B cell (primary cell): Measurements from ENCODE around the gene ATP9A.

Experiments
- EZH2 ChIP-seq: IDR thresholded peaks from 2 replicates; pipeline ENCODE4 v1.6.1; 2012; ENCODE audit warnings: borderline replicate concordance, low read depth, mild to moderate bottlenecking, moderate library complexity, low read length; ENCODE audit not compliant: insufficient read depth, poor library complexity, severe bottlenecking
- TF ChIP-seq, protein P1 (sequence below): fragments of 200-600 bp; IDR thresholded peaks from one replicate; pipeline ENCODE4 v1.8.0; 2022; ENCODE audit warnings: antibody characterized with exemption, mild to moderate bottlenecking

DNA sequence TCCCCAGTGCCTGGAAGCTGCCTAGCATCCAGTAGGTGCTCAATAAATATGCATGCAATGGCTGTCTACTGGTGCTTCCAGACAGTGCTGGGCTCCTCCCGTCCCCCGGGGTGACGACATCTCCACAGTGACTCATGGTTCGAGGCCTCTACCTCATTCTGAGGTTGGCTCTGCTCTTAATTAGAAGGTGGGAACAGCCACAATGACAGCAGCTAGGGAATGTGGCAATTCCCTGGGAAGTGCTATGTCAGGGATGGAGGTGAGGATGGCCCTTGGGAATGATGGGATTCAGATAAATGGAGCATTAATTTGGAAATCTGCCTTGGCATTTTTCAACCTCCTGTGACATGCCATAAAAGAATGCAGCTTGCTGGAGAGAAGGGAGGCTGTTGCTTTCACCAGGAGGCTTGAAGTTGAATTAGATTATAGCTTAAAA lies 182.2 kb downstream of the ATP9A start:
- TF ChIP-seq, protein P1, sequence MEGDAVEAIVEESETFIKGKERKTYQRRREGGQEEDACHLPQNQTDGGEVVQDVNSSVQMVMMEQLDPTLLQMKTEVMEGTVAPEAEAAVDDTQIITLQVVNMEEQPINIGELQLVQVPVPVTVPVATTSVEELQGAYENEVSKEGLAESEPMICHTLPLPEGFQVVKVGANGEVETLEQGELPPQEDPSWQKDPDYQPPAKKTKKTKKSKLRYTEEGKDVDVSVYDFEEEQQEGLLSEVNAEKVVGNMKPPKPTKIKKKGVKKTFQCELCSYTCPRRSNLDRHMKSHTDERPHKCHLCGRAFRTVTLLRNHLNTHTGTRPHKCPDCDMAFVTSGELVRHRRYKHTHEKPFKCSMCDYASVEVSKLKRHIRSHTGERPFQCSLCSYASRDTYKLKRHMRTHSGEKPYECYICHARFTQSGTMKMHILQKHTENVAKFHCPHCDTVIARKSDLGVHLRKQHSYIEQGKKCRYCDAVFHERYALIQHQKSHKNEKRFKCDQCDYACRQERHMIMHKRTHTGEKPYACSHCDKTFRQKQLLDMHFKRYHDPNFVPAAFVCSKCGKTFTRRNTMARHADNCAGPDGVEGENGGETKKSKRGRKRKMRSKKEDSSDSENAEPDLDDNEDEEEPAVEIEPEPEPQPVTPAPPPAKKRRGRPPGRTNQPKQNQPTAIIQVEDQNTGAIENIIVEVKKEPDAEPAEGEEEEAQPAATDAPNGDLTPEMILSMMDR, result no peak
- no peak for TF ChIP-seq EZH2
